Stimulated activated CD4-positive, alpha-beta T cell treated with anti-CD3 and anti-CD28 coated beads, Interleukin-1b, Interleukin-23, amount 100 ng/mL, for 24 hours (primary cell): Measurements from ENCODE around the gene NXN.
"Not testable (repeated sequence)": the region's sequence is repeated elsewhere in the genome, so short reads cannot be mapped to it uniquely, and the experiment has no call there.

ENCODE experiments used
- DNase-seq, 4 experiments: peaks; one replicate each; pipeline ENCODE4 v3.0.0-alpha.2; 2020; ENCODE audit warnings: low read depth in 4 of 4, low spot score in 1 of 4

Gene NXN

GRCh38 chr17:923633-924032 lies 55.9 kb downstream of the NXN start:
- no peak for DNase-seq

- no peak for DNase-seq
These were observed 58.4 kb downstream of the NXN start for GRCh38 chr17:921161-921560.

DNA sequence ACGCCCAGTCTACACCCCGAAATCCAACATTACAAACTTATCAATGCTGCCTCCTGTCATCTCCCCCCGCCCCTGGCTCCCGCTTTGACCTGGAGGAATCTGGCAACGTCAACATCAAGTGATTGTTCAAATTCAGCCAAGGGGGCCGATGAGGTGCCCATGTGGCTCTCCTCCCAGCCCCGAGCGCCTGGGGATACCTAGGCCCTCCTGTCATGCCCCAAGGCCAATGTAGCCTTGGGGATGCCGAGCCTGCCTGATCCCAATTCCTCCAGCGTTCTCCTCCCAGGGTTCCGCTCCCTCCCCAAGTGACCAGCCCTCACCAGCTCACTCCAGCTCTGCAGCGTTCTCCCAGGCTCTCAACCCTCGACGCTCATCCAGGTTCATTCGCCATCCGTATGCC lies 59.4 kb downstream of the NXN start:
- DNase-seq = no peak

- DNase-seq = no peak
These were observed 61.4 kb downstream of the NXN start for GRCh38 chr17:917941-918740.

- no peak for DNase-seq
These were observed 62.2 kb downstream of the NXN start for GRCh38 chr17:917391-917811.

DNA sequence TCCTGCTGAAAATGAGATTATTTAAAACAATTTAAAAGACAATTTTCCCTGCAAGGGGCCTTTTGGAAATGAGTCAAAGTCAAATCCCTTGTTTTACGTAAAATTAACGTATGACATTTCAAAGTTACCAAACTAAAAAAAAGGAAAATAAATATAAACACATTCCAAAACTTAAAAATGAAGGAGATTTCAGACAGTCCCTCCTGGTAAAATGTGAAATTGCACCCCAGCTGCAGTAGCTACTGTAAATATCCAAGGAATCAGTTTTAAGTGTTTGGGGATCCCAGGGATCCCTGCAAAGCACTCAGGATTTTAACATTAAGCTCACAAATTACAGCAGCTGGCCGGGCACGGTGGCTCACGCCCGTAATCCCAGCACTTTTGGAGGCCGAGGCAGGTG lies 63.3 kb downstream of the NXN start:
- DNase-seq = no peak

DNA sequence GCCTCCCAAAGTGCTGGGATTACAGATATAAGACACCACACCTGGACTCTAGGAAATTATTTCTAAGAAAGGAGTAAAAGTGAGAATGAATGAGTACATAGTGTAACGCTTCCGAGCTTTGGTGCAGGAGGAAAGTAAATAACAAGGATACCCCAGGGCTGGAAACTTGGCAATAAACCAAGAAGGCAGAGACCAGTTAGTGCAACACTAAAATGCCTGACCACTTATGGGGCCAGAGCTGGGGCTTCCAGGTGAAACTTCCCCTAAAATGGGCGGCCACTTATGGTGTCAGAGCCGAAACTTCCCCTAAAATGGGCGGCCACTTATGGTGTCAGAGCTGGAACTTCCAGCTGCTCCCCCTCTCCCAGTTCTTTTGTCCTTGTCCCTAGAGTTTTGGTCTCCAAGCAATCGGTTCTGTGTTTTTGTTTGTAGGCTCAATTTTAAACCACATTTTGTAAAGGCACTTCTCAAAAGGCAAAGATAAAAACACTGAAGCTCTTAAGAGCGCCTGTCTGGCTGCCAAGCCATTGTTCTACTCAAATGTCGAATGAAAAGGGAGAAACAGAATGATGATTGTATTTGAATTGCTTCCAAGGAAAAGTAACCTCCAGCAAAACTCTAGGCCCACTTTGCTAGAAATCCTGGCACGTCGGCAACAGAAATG lies 63.9 kb downstream of the NXN start:
- DNase-seq = no peak

DNA sequence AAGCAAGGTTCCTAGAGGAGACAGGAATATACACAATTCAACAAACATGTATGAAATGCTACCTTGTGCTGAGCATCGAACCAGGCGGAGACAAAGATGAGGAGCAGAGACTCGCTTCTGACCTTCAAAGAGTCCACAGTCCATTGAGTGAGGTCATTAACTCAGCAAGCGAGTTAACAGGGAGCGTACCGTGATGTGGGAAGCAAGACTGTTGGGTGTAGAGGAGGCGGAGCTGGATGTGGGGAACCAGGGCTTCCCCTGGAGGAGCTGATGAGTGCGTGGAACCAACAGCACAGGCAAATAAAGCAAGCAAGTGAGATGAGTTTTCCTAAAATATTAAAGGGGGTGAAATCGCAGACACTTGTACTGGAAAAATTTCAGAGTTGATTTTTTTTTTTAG lies 65.0 kb downstream of the NXN start:
- no peak for DNase-seq

DNA sequence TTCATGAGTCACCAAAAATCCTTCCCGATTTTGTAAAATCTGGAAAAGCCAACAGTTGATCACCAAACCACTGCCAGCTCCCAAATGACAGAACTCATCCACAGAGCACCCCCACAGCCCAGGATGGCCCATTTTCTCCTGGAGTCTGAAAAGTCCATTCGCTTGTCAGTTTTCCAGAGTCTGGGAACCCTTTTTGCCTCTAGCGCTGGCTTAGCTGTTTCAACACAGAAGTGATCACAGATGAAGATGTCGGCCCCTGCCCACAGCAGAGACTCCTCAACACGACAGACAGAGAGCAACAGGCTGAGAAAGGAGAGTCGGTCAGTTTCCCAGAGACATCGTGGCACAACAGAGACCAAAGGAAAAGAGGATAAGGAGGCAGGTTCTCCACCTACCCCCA lies 66.4 kb downstream of the NXN start:
- DNase-seq = no peak

- DNase-seq = no peak
These were observed 69.8 kb downstream of the NXN start for GRCh38 chr17:909642-910323.

GRCh38 chr17:907725-908124 lies 71.9 kb downstream of the NXN start:
- no peak for DNase-seq

DNA sequence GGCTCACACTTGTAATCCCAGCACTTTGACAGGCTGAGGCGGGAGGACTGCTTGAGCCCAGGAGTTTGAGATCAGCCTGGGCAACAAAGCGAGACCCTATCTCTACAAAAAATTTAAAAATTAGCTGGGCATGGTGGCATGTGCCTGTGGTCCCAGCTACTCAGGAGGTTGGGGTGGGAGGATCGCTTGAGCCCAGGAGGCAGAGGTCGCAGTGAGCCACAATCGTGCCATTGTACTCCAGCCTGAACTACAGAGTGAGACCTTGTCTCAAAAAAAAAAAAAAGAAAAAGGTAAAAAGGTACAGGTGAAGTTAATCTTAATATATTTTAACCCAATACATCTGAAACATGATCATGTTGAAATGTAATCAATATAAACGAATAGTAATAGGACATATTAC lies 73.9 kb downstream of the NXN start:
- DNase-seq = not testable (repeated sequence)

DNA sequence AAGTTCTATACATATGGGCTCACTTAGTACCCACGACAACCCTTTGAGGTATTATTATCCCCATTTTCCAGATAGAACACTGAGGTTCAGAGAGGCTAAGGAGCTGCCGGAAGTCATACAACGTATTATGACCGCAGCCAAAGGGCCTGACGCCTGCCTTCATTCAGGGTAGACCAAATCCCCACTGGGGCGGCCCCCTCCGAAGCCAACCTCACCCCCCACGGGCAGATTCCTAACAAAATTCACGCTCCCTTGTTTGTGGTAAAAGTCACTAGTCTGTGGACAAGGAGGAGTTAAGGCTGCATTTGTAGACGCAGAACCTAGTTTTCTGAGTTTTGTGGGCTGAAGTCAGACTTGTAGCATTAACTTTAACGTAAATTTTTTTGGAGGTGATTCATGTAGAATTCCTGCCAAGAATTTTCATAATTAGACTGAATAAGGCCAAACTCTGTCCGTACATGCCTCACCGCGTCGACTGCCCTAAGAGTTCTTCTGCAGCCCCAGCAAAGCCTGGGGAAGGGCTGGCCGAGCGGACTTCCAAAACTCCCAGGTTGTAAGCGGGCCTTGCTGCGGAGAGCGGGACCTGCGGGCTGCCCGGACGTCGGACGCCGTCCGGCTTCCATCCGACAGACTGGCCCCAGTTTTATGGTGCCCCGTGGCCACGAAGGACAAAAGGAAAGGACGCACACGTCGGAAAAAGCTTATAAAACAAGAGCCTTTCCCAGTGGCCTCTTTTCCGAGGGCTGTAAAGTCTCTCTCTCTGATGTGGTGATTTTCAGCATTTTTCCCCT lies 75.7 kb downstream of the NXN start:
- DNase-seq = no peak

DNA sequence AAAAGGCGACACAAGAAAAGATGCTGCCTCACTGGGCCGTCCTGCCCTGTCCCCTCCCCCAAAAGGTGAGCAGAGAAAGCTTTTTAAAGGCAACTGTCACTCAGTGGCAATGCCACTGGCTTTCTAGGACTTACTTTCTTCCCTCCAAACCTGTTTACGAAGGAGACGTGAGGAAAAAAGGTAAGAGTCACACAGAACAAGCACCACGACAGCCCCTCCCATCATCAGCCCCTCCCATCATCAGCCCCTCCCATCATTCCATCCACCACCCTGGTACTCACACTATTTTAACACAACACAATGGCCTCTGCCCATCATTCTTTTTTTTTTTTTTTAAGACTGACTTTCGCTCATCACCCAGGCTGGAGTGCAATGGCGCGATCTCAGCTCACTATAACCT lies 77.1 kb downstream of the NXN start:
- no peak for DNase-seq

DNA sequence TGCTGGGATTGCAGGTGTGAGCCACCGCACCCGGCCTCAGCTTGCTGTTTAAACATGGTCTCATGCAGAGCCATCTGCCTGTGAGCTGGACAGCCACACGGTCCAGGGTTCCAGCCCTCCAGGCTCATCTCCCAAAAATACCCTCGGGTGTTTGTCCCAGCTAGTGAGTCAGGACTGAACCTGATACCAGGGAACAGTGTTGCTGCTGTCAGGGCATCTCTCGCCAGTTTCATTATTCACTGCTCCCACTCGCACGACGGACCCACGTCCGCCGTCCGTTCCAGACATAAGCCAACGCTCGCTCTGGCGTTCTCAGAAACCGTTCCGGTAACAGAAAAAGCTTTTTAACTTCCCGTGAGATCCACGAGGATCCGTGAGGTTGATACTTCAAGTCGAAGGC lies 77.6 kb downstream of the NXN start:
- DNase-seq = no peak

GRCh38 chr17:901191-901950 lies 78.2 kb downstream of the NXN start:
- no peak for DNase-seq

DNA sequence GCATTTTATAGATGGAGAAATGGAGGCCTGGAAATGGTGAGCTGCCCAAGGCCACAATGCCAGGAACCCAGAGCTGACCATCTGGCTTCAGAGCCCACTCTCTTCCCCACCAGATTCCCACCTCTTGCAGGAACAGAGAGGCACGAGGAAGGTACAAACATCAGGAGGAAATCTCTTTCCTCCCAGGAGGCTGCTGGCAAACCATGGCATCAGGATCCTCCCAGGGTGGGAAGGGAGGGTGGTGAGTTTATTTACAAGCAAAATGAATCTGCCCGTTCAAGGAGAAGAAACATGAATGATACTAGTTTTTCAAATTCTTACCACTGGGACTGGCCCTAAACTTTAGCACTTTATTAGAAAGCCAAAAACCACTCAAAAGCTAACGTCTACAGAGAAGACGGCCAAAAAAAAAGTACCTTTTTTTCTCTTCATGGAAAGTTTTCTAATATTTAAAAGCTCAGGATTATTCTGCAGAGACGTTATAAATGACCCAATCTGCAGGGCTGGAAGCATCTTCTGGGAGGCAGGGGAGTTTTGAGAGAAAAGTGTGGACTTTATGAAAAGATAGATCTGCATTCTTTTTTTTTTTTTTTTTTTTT lies 79.1 kb downstream of the NXN start:
- DNase-seq = no peak

DNA sequence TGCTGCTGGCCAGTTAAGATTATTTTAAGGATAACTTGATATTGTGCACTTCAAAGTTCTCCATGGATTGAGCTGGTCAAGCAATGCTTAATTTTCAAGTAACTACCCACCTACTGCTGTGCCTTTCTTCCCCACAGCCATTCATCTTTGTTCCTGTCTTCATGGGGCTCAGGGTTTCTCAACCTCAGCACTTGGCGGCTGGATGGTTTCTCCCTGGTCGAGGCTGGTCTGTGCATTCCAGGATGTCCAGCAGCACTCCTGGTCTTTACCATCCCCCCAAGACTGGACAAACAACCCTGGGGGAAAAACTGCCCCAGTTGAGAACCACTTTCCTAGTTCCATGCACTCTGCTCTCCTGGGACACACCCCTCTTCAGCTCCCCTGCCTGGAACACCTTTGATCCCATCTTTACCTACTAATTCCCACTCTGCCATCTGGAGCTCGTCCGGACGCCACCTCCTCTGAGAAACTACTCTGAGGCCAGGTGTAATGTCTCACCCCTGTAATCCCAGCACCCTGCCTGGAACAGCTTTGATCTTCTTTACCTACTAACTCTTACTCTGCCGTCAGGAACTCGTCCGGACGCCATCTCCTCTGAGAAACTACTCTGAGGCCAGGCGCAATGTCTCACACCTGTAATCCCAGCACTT lies 81.5 kb downstream of the NXN start:
- no peak for DNase-seq

DNA sequence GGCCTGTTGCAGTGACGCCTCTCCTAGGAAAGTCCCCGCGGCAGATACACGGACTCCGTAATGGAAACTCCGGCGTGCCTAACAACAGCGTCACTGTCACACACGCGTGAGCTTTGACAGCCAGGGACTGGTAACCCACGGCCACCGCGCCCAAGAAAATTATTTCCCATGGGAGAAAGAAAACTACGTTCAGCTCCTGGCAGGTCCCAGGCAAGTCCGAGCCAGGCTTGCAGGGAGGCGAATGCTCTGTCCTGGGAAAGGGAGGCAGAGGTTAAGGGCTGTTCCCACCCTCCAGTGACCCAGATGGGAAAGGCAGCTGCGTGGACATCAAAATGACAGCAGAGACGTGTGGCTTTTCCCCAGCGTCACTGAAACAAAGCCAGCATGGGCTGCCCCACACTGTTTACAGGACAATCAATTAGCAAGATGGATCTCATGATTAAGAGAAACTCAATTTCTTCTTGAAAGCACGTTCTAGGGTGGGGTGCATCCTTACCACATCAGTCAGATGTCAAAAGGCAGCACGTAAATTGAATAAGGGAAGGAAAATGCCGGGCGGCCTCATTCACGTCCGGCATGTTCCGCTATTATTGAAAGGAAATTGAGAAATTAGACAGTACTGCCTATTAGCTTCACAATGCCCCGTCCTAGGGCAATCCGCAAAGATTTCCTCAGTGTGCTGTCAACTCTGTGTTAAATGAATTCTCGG lies 82.5 kb downstream of the NXN start:
- DNase-seq = no peak
